ENCODE measurements around the gene HOXC12.

The HOXC12 gene

DNA sequence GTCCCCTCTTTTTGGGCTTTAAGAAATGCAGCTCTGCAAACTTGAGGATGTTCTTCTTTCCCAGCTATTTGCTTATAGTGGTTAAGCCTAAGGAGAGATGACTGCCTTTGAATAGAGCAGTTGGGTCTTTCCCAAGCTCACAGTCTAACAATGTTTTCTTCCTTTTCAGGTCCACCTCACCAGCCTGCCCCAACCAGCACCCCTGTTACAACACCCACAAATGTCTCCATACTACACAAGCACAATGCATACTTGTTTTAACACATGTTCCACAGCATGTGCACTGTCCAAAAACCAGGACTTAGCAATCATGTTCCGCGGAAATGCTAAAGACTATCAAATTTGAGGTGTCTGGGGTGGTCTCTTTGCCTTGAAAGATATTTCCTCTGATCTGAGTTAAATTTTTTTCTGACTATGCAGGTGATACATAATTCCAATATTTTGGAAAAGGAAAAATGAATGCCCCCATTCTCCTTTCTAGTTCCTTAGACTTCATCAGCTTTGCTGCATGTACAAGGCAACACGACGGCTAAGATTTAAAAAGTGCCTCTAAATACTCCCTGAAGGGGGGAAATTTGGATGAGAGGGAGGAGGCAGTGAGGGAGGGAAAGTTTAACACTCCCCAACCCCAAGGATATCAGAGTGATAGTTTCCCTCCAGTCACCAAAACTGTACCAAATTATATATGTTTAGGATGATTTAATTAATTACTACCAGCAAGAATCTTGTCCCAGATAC lies 22.7 kb upstream of the HOXC12 start:
- TF ChIP-seq, protein P1, sequence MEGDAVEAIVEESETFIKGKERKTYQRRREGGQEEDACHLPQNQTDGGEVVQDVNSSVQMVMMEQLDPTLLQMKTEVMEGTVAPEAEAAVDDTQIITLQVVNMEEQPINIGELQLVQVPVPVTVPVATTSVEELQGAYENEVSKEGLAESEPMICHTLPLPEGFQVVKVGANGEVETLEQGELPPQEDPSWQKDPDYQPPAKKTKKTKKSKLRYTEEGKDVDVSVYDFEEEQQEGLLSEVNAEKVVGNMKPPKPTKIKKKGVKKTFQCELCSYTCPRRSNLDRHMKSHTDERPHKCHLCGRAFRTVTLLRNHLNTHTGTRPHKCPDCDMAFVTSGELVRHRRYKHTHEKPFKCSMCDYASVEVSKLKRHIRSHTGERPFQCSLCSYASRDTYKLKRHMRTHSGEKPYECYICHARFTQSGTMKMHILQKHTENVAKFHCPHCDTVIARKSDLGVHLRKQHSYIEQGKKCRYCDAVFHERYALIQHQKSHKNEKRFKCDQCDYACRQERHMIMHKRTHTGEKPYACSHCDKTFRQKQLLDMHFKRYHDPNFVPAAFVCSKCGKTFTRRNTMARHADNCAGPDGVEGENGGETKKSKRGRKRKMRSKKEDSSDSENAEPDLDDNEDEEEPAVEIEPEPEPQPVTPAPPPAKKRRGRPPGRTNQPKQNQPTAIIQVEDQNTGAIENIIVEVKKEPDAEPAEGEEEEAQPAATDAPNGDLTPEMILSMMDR (IDR thresholded peaks at IDR 0.05; ENCODE audit: poor library complexity, severe bottlenecking): no peak
- H3K27me3 ChIP-seq (ENCODE audit: insufficient read depth, poor library complexity, severe bottlenecking): peaks cover 100% of the 10 kb centered on the region

DNA sequence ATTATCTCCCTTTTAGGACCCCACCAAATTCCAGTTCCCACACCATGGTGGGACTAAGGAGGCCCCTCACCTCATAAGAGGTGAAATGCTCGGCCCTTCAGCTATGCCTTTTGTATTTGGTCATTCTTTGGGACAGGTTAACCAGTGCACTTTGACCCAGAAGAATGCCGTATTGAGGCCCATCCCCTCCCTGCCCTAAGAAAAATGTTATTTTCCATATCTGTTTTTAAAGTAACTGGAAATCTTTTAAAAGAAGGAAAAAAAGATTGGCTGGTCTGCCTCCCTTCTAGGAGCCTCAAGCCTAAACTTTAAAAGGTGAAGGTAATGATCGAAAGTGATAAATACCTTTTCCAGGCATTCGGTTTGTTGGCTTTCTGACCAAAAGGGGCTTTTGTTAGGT lies 21.8 kb upstream of the HOXC12 start:
- DNase-seq (ENCODE audit: low spot score): no peak
- no peak for ATAC-seq (ENCODE audit: low read depth)
- no peaks in the 10 kb centered on the region for H3K9me3 ChIP-seq (ENCODE audit: severe bottlenecking)
- TF ChIP-seq, protein P1 (IDR thresholded peaks at IDR 0.05; ENCODE audit: poor library complexity, severe bottlenecking): no peak
- no peaks in the 10 kb centered on the region for H3K4me1 ChIP-seq (ENCODE audit: insufficient read depth, poor library complexity, severe bottlenecking)
- peaks cover 100% of the 10 kb centered on the region for H3K27me3 ChIP-seq (ENCODE audit: insufficient read depth, poor library complexity, severe bottlenecking)
- H3K36me3 ChIP-seq (ENCODE audit: low read depth): no peaks in the 10 kb centered on the region
- no peak overlapping the region for H3K4me3 ChIP-seq (ENCODE audit: severe bottlenecking)
- H3K27ac ChIP-seq (ENCODE audit: poor library complexity, severe bottlenecking): no peak overlapping the region

More for the DNA sequence above, 22.7 kb upstream of the HOXC12 start:
- no peak for DNase-seq (ENCODE audit: low spot score)
- Histone ChIP-seq H3K4me1 (ENCODE audit: insufficient read depth, poor library complexity, severe bottlenecking) (no peaks in the 10 kb centered on the region), H3K27ac (ENCODE audit: poor library complexity, severe bottlenecking) (no peak overlapping the region), H3K36me3 (ENCODE audit: low read depth) (no peaks in the 10 kb centered on the region), H3K4me3 (ENCODE audit: severe bottlenecking) (no peak overlapping the region), H3K9me3 (ENCODE audit: severe bottlenecking) (no peaks in the 10 kb centered on the region)
- no peak for ATAC-seq (ENCODE audit: low read depth)

DNA sequence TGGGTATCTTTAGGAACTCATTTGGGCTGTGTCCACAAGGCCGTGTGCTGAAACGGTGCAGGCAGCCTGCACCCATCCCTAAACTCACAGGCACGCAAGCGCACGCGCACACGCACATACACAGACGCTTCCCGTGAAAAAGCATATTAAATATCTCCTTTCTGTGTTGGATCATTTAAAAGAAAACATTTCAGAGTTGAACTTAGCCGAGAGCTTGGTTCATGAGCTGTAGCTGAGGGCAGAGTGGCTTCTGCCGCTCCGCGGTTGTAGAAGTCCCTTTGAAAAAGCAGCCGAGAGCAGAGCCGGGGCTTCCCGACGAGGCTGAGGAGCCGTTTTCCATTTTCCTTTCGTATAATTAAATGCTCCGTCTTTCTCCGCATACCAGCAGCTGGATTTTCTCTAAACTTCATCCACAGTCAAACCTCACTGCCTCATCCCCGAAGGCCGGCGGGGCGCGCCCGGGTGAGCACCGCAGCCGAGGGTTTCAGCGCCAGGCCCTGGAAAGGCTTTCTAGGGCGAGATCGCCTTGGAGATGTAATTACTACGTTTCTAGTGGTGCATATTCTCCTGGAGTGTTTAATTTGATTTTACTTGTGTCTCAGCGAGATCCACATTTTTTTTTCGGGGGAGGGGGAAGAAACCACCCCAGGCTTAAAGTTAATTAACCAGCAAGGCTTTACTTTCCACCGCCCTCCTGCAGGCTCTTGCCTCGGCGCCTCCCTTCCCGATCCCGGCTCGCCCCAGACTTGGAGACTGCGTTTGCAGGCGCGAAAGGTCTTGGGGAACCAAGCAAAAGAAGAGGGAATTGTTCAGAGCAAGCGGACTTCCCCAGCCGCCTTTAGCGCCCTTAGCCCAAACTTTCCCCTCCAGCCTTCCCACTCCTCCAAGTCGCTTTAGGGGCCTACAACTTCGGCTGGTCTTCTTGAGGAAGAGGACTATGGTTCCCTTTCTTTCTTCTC lies 19.0 kb upstream of the HOXC12 start:
- TF ChIP-seq, protein P1 (IDR thresholded peaks at IDR 0.05; ENCODE audit: poor library complexity, severe bottlenecking): no peak
- no peak for ATAC-seq (ENCODE audit: low read depth)
- H3K4me3 ChIP-seq (ENCODE audit: severe bottlenecking): no peak overlapping the region
- no peaks in the 10 kb centered on the region for H3K36me3 ChIP-seq (ENCODE audit: low read depth)
- H3K4me1 ChIP-seq (ENCODE audit: insufficient read depth, poor library complexity, severe bottlenecking): no peaks in the 10 kb centered on the region
- no peaks in the 10 kb centered on the region for H3K9me3 ChIP-seq (ENCODE audit: severe bottlenecking)
- H3K27me3 ChIP-seq (ENCODE audit: insufficient read depth, poor library complexity, severe bottlenecking): peaks cover 91% of the 10 kb centered on the region
- no peak for DNase-seq (ENCODE audit: low spot score)
- no peak overlapping the region for H3K27ac ChIP-seq (ENCODE audit: poor library complexity, severe bottlenecking)

DNA sequence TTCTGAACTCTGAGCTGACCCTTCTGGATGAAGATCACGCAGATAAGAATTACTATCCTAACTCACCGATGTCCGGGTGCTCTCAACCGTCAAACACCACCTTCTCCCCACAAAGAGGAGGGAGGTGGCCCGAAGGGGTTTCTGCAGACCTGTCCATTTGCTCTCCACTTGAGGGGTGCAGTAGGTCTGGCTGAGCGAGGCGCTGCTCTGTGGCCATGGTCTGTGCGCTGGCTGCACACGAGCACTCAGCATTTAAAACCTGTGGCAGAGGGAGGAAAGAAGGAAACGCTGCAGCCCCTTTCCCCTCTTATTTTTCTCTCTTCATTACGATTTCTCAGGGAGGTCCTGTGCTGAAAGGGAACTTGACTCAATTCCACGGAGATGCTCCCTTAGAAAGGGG lies 17.6 kb upstream of the HOXC12 start:
- ATAC-seq (ENCODE audit: low read depth) (no peak), DNase-seq (ENCODE audit: low spot score) (no peak)
- Histone ChIP-seq H3K4me1 (ENCODE audit: insufficient read depth, poor library complexity, severe bottlenecking) (no peaks in the 10 kb centered on the region), H3K27me3 (ENCODE audit: insufficient read depth, poor library complexity, severe bottlenecking) (peaks cover 83% of the 10 kb centered on the region), H3K36me3 (ENCODE audit: low read depth) (no peaks in the 10 kb centered on the region), H3K4me3 (ENCODE audit: severe bottlenecking) (no peak overlapping the region), H3K27ac (ENCODE audit: poor library complexity, severe bottlenecking) (no peak overlapping the region), H3K9me3 (ENCODE audit: severe bottlenecking) (no peaks in the 10 kb centered on the region)
- TF ChIP-seq, protein P1 (IDR thresholded peaks at IDR 0.05; ENCODE audit: poor library complexity, severe bottlenecking): no peak
